Brain microvascular endothelial cell (primary cell): ENCODE results near the gene HOXB13.

ENCODE experiments used
- DNase-seq: peaks from one replicate; pipeline ENCODE4 v3.0.0-alpha.2; 2020
- H3K27ac ChIP-seq: fragments of 250-450 bp; sonication (Bioruptor Pico); 2 replicates; pipeline ENCODE4 v1.5.1; 2020; ENCODE audit warnings: mild to moderate bottlenecking, moderate library complexity
- H3K27me3 ChIP-seq: fragments of 250-450 bp; sonication (Bioruptor Pico); replicated peaks from 2 replicates; pipeline ENCODE4 v1.5.1; 2020; ENCODE audit warnings: mild to moderate bottlenecking
- H3K36me3 ChIP-seq: fragments of 250-450 bp; sonication (Bioruptor Pico); replicated peaks from 2 replicates; pipeline ENCODE4 v1.5.1; 2020; ENCODE audit warnings: mild to moderate bottlenecking
- H3K4me3 ChIP-seq: 2 replicates; pipeline ENCODE4 v1.5.1; 2011; ENCODE audit warnings: low read depth, mild to moderate bottlenecking, control low read depth, low read length, moderate library complexity
- in situ Hi-C: cut with HindIII; loops from 2 replicates; pipeline ENCODE4 v1.10.0; 2017; ENCODE audit warnings: low sequenced_read_pairs, low pct_ligation_motif_present
- TF ChIP-seq, protein P1 (sequence below): IDR thresholded peaks from 2 replicates; pipeline ENCODE4 v1.5.1; 2011; ENCODE audit warnings: low read depth, mild to moderate bottlenecking, moderate library complexity, low read length, control low read depth, inconsistent platforms; ENCODE audit errors: missing control alignments

Gene HOXB13

GRCh38 chr17:48681609-48682008 is 46.9 kb downstream of the HOXB13 start:
- in situ Hi-C loops = no loop called here
- no peaks in the 10 kb centered on the region for H3K36me3 ChIP-seq
- no peak overlapping the region for H3K4me3 ChIP-seq
- peaks cover 6% of the 10 kb centered on the region for H3K27me3 ChIP-seq
- H3K27ac ChIP-seq = no peak overlapping the region
- TF ChIP-seq, protein P1, sequence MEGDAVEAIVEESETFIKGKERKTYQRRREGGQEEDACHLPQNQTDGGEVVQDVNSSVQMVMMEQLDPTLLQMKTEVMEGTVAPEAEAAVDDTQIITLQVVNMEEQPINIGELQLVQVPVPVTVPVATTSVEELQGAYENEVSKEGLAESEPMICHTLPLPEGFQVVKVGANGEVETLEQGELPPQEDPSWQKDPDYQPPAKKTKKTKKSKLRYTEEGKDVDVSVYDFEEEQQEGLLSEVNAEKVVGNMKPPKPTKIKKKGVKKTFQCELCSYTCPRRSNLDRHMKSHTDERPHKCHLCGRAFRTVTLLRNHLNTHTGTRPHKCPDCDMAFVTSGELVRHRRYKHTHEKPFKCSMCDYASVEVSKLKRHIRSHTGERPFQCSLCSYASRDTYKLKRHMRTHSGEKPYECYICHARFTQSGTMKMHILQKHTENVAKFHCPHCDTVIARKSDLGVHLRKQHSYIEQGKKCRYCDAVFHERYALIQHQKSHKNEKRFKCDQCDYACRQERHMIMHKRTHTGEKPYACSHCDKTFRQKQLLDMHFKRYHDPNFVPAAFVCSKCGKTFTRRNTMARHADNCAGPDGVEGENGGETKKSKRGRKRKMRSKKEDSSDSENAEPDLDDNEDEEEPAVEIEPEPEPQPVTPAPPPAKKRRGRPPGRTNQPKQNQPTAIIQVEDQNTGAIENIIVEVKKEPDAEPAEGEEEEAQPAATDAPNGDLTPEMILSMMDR = no peak
- DNase-seq = no peak

GRCh38 chr17:48679385-48680096 is 49.0 kb downstream of the HOXB13 start:
- Histone ChIP-seq H3K27me3 (peaks cover 6% of the 10 kb centered on the region), H3K27ac (no peak overlapping the region), H3K4me3 (no peak overlapping the region), H3K36me3 (no peaks in the 10 kb centered on the region)
- in situ Hi-C loops = no loop called here
- DNase-seq = no peak
- TF ChIP-seq, protein P1 = no peak

DNA sequence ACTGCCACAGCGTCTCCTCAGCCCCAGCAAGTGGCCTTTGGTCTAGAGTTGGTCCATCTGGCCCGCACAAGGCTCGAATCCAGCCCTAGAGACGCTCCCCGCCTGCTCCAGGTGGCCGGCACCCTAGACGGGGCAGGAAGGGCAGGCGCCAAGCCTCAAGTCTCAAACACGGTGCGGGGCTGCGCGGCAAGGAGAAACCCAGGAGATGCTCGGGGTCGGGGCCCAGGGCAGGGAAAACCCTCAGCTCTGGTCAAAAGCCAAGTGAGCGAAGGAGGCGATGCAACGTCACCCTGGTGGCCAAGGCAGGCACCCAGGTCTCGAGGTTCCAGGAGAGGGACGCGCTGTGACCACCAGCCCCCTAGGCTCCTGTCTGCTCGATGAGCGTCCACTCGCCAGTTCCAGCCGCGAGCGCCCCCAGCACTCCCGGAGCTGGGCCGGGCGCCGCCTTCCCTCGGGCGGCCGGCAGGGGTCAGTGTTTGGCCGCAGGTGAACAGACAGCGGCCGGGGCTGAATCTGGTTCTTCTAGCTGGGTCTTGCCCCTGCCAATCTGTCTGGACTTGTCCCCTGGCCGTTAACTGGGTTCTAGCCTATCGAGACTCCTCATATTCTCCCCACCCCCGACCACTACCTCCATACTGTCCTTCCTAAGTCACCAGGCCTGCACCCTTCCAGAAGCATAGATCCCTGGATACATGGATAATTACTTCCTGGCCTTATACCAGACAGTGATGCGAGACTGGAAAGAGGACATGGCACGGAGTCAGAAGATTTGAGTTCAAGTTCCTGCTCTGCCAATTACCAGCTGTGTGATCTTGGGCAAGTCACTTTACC is 50.2 kb downstream of the HOXB13 start:
- TF ChIP-seq, protein P1 = peak; percentile 77
- Histone ChIP-seq H3K27me3 (peaks cover 6% of the 10 kb centered on the region), H3K36me3 (no peaks in the 10 kb centered on the region), H3K4me3 (no peak overlapping the region), H3K27ac (no peak overlapping the region)
- in situ Hi-C loops = no loop called here
- peak; percentile 19 for DNase-seq

GRCh38 chr17:48676963-48677558 is 51.5 kb downstream of the HOXB13 start:
- peaks cover 6% of the 10 kb centered on the region for H3K27me3 ChIP-seq
- TF ChIP-seq, protein P1 = no peak
- H3K4me3 ChIP-seq = no peak overlapping the region
- in situ Hi-C loops = no loop called here
- DNase-seq = no peak
- no peaks in the 10 kb centered on the region for H3K36me3 ChIP-seq
- H3K27ac ChIP-seq = no peak overlapping the region
